Astrocyte (in vitro differentiated cells and primary cell): ENCODE measurements around the gene GALT. TPM values are rescaled to one million over a fixed set of nuclear protein-coding genes. Genes with fewer than 3 reads are reported as not detected.

Experiments
- DNase-seq: peaks from one replicate; pipeline ENCODE4 v3.0.0-alpha.2; 2010; ENCODE audit warnings: low read depth
- FAIRE-seq: peaks from 2 replicates; lab custom pipeline; 2011; peaks lifted over from hg19 to GRCh38; lab: Jason Lieb, UNC
- H2AFZ ChIP-seq: 2 replicates; pipeline ENCODE4 v1.6.0; 2012; ENCODE audit warnings: low read depth, low read length, inconsistent platforms
- H3K27ac ChIP-seq: 2 replicates; pipeline ENCODE4 v1.5.1; 2011; ENCODE audit warnings: low read depth, low read length, inconsistent platforms
- H3K27me3 ChIP-seq: 2 replicates; pipeline ENCODE4 v1.6.0; 2011; ENCODE audit warnings: low read length, inconsistent platforms; ENCODE audit not compliant: insufficient read depth
- H3K36me3 ChIP-seq: 2 replicates; pipeline ENCODE4 v1.5.1; 2011; ENCODE audit warnings: low read length, inconsistent platforms; ENCODE audit not compliant: insufficient read depth
- H3K4me1 ChIP-seq: 2 replicates; pipeline ENCODE4 v1.5.1; 2011; ENCODE audit warnings: low read length, inconsistent platforms; ENCODE audit not compliant: insufficient read depth
- H3K4me2 ChIP-seq: 2 replicates; pipeline ENCODE4 v1.6.0; 2012; ENCODE audit warnings: low read length, inconsistent platforms
- H3K4me3 ChIP-seq: 2 replicates; pipeline ENCODE4 v1.5.1; 2011; ENCODE audit warnings: low read depth, mild to moderate bottlenecking, low read length, inconsistent platforms; ENCODE audit not compliant: insufficient read depth
- H3K79me2 ChIP-seq: 2 replicates; pipeline ENCODE4 v1.6.0; 2012; ENCODE audit warnings: mild to moderate bottlenecking, low read length, inconsistent platforms; ENCODE audit not compliant: insufficient read depth
- H3K9ac ChIP-seq: 2 replicates; pipeline ENCODE4 v1.6.0; 2012; ENCODE audit warnings: mild to moderate bottlenecking, low read length, inconsistent platforms
- H3K9me3 ChIP-seq: 2 replicates; pipeline ENCODE4 v1.5.1; 2012; ENCODE audit warnings: low read depth, mild to moderate bottlenecking, low read length, inconsistent platforms; ENCODE audit not compliant: insufficient read depth
- H4K20me1 ChIP-seq: 2 replicates; pipeline ENCODE4 v1.6.0; 2012; ENCODE audit warnings: low read length, inconsistent platforms; ENCODE audit not compliant: insufficient read depth
- H3K27ac Mint-ChIP-seq: one replicate; pipeline ENCODE4 v1.8.0; 2021; ENCODE audit warnings: mild to moderate bottlenecking, mixed read lengths; ENCODE audit not compliant: unreplicated experiment
- H3K27me3 Mint-ChIP-seq: one replicate; pipeline ENCODE4 v1.8.0; 2021; ENCODE audit warnings: low read depth, mixed read lengths; ENCODE audit not compliant: unreplicated experiment
- H3K36me3 Mint-ChIP-seq: one replicate; pipeline ENCODE4 v1.8.0; 2021; ENCODE audit warnings: low read depth, mixed read lengths; ENCODE audit not compliant: unreplicated experiment
- H3K4me1 Mint-ChIP-seq: one replicate; pipeline ENCODE4 v1.8.0; 2021; ENCODE audit warnings: low read depth, mixed read lengths; ENCODE audit not compliant: unreplicated experiment
- H3K4me3 Mint-ChIP-seq: one replicate; pipeline ENCODE4 v1.8.0; 2021; ENCODE audit warnings: mild to moderate bottlenecking, moderate library complexity, mixed read lengths; ENCODE audit not compliant: unreplicated experiment
- H3K9me3 Mint-ChIP-seq: one replicate; pipeline ENCODE4 v1.8.0; 2021; ENCODE audit warnings: mild to moderate bottlenecking, mixed read lengths; ENCODE audit not compliant: unreplicated experiment
- EZH2 ChIP-seq: IDR thresholded peaks from 2 replicates; pipeline ENCODE4 v1.6.1; 2012; ENCODE audit warnings: mild to moderate bottlenecking, low read length, inconsistent platforms; ENCODE audit not compliant: insufficient read depth
- total RNA-seq: library from RNA; stranded (reverse); gene quantifications from 2 replicates; pipeline ENCODE4 v1.2.1, GENCODE V29; 2021
- TF ChIP-seq, protein P1 (sequence below): IDR thresholded peaks from 2 replicates; pipeline ENCODE4 v1.5.1; 2011; ENCODE audit warnings: low read depth, mild to moderate bottlenecking, inconsistent platforms, low read length, moderate library complexity; ENCODE audit not compliant: insufficient read depth

The GALT gene
- total RNA-seq, 1 donor from 2014 or later = 30.7 TPM

DNA sequence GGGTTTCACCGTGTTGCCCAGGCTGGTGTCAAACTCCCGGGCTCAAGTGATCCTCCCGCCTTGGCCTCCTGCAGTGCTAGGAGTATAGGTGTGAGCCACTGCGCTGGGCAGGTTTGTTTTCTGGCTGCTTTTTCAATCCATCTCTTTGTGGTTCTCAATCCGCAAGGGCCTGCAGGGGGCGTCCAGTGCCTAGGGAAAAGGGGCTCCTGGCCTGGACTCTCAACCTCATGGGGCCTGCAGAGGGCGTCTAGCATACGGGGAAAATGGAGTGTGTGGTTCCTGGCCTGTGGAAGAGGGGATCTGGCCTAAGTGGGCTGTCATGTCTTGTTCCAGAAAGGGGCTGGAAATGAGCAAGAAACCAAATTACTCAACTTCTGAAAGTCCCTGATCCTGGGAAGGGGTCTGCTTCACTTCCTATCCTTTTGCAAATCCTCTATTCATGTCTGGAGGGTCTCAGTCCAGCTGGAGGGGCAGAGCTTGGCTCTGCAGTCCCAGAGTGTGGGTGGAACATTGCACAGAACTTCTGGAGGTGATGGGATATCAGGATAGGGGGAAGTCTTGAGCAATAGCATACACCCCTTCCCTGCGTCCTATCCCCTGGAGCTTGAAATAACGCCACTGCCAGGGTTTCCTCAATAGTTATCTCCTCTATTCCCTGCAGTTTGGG lies 28.7 kb downstream of the GALT start:
- TF ChIP-seq EZH2 = no peak
- TF ChIP-seq, protein P1, sequence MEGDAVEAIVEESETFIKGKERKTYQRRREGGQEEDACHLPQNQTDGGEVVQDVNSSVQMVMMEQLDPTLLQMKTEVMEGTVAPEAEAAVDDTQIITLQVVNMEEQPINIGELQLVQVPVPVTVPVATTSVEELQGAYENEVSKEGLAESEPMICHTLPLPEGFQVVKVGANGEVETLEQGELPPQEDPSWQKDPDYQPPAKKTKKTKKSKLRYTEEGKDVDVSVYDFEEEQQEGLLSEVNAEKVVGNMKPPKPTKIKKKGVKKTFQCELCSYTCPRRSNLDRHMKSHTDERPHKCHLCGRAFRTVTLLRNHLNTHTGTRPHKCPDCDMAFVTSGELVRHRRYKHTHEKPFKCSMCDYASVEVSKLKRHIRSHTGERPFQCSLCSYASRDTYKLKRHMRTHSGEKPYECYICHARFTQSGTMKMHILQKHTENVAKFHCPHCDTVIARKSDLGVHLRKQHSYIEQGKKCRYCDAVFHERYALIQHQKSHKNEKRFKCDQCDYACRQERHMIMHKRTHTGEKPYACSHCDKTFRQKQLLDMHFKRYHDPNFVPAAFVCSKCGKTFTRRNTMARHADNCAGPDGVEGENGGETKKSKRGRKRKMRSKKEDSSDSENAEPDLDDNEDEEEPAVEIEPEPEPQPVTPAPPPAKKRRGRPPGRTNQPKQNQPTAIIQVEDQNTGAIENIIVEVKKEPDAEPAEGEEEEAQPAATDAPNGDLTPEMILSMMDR = peak; percentile 72
- H3K4me3 ChIP-seq = no peak overlapping the region
- no peak overlapping the region for H2AFZ ChIP-seq
- no peak overlapping the region for H3K27ac ChIP-seq
- no peaks in the 10 kb centered on the region for H3K36me3 ChIP-seq
- no peaks in the 10 kb centered on the region for H3K27me3 ChIP-seq
- Mint-ChIP-seq H3K27me3 (no peaks in the 10 kb centered on the region), H3K27ac (no peak overlapping the region), H3K9me3 (peaks cover 2% of the 10 kb centered on the region), H3K36me3 (peaks cover 8% of the 10 kb centered on the region), H3K4me1 (no peaks in the 10 kb centered on the region), H3K4me3 (no peak overlapping the region)
- H3K4me2 ChIP-seq = no peak overlapping the region
- no peaks in the 10 kb centered on the region for H3K9me3 ChIP-seq
- no peaks in the 10 kb centered on the region for H3K4me1 ChIP-seq
- DNase-seq (peak; percentile 26), FAIRE-seq (no peak)
- peaks cover 4% of the 10 kb centered on the region for H4K20me1 ChIP-seq
- no peaks in the 10 kb centered on the region for H3K79me2 ChIP-seq
- H3K9ac ChIP-seq = no peak overlapping the region

DNA sequence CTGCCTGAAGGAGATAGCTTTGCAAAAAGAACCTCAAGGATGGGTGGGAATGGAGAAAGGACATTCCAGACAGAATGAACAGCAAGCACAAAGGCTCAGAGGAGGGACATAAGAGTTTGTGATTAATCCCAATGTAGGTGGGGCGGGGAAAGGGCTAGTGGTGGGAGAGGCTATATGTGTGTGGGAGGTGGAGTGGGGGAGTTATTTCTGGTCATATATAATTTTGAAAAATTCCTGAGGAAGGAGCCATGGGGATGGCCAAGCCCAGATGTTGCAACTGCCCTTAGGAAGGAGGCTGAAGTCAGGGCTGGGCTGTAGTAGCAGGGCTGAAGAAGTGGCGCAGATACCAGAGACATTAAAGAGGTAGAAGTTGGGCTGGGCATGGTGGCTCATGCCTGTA lies 29.4 kb downstream of the GALT start:
- Mint-ChIP-seq H3K9me3 (peaks cover 1% of the 10 kb centered on the region), H3K4me1 (no peaks in the 10 kb centered on the region), H3K36me3 (peaks cover 4% of the 10 kb centered on the region), H3K4me3 (no peak overlapping the region), H3K27me3 (no peaks in the 10 kb centered on the region), H3K27ac (no peak overlapping the region)
- Histone ChIP-seq H3K36me3 (no peaks in the 10 kb centered on the region), H2AFZ (no peak overlapping the region), H3K4me1 (no peaks in the 10 kb centered on the region), H3K4me3 (no peak overlapping the region), H3K9me3 (no peaks in the 10 kb centered on the region), H3K4me2 (no peak overlapping the region), H3K9ac (no peak overlapping the region), H3K79me2 (no peaks in the 10 kb centered on the region), H4K20me1 (peaks cover 4% of the 10 kb centered on the region), H3K27me3 (no peaks in the 10 kb centered on the region), H3K27ac (no peak overlapping the region)
- no peak for TF ChIP-seq EZH2
- TF ChIP-seq, protein P1 = no peak
- no peak for FAIRE-seq
- DNase-seq = no peak

DNA sequence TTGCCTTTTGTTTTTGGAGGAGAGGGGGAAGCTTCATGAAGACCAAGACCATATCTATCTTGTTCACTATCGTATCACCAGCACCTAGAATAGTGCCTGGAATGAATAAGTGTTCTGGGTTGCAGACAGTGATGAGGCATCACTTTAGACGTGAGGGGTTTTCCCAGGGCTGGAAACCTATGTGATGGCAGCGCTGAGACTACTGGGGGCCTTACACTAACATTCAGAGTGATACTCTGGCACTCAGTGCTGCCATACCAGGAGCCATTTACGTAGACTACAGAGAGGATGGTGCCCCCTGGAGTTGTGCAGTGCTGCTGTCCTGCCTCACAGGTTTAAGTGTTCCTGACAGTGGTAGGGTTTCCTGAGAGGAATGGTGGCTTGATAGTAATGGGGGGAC lies 37.7 kb downstream of the GALT start:
- H3K4me3 ChIP-seq = no peak overlapping the region
- no peak for FAIRE-seq
- H3K4me2 ChIP-seq = no peak overlapping the region
- no peaks in the 10 kb centered on the region for H3K27me3 ChIP-seq
- Mint-ChIP-seq H3K27ac (no peak overlapping the region), H3K4me3 (no peak overlapping the region), H3K4me1 (no peaks in the 10 kb centered on the region), H3K36me3 (peaks cover 29% of the 10 kb centered on the region), H3K9me3 (peaks cover 8% of the 10 kb centered on the region), H3K27me3 (peaks cover 16% of the 10 kb centered on the region)
- no peaks in the 10 kb centered on the region for H4K20me1 ChIP-seq
- H2AFZ ChIP-seq = no peak overlapping the region
- H3K27ac ChIP-seq = no peak overlapping the region
- TF ChIP-seq EZH2 = no peak
- TF ChIP-seq, protein P1 = no peak
- no peaks in the 10 kb centered on the region for H3K4me1 ChIP-seq
- no peak for DNase-seq
- no peak overlapping the region for H3K9ac ChIP-seq
- H3K9me3 ChIP-seq = no peaks in the 10 kb centered on the region
- no peaks in the 10 kb centered on the region for H3K79me2 ChIP-seq
- H3K36me3 ChIP-seq = no peaks in the 10 kb centered on the region
